Muscle of back (tissue), 11 donors: ENCODE results near the gene CSTA. TPM values are rescaled to one million over a fixed set of nuclear protein-coding genes. Genes with fewer than 3 reads are reported as not detected.

ENCODE experiments used
- DNase-seq, 3 donors: peaks; one replicate each; pipeline versions ENCODE4 v3.0.0 to v3.0.0-alpha.2; 2013
- polyA plus RNA-seq, 10 donors: library from polyadenylated mRNA; unstranded; fragments of 120-200 nt; gene quantifications; one replicate each; pipeline ENCODE4 v1.2.1, GENCODE V29; 2013; ENCODE audit not compliant: insufficient read length in 10 of 10

Gene CSTA
- polyA plus RNA-seq, 10 donors = 0.31 to 4.1 (median 0.73) TPM

DNA sequence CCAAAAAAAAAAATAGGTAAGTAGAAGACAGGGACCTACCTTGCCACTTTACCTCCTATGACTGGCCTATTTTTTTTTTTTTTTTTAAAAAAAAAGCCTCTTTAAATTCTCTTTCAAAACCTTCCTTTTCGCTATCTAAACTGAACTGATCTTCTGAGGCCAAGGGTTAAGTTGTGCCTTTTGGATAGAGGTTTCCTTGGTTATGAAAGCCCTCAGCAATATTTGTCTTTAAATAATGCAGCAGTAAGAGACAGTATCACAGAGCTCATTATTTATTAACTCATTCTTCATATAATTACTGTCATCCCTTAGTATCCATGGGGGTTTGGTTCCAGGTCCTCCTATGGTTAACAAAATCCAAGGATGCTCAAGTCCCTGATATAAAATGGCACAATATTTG is 49.0 kb downstream of the CSTA start:
- no peak for DNase-seq

DNA sequence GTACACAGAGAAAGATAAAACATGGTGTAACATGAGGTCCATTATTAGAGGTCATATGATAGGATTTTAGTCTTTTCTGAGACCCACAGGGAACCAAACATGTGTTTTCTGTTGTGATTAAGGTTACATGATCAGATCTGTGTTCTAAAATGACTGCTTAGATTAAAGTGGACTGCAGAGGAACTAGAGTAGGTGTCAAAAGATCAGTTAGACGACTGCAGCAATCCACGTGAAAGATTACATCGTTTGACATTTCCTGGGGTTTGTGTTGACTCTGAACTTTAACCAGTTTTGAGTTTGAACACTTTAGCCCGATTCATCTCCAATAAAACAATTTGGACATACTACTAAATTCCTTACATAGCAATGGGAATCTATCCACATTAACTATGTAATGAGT is 52.9 kb downstream of the CSTA start:
- DNase-seq = no peak

DNA sequence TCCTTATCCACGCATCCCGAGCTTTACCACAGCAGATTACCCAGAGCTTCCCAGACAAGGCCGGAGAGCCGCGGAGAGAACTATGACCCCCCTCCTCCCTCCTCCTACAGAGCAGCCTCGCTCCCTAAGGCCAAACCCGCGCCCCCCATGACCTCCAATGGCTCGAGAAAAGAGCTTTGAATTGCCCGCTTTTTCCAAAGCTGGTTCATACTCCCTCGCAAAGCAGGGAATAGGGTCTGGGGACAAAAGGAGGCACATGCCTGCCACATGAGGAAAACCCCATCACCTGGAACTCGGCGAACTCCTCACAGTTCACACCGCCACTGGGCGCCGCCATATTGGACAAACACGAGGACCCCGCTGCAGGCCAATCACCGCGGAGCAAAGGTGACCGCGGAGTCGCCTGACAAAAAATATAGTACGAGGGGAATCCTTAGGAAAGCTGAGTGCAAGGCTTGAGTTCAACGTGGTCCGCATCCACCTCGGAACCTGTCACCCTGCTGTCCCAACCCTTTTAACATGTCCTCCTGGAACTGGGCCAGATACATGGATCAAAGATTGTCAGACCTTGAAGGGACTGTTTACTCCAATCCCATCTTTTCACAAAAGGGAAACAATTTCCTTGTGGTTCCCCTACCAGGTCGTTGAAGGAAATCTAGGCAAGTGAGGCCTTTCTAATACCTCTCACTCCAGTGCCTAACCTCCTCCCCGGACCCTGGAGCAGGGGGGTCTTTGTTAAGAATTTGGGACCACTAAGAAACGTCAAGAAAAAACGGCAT is 58.0 kb downstream of the CSTA start, which contains the start of gene MIX23:
Gene MIX23 (minus strand): TSS at position 344 of the 779 bp plus-strand sequence. CDS start 7 bp downstream, at position 337.
- DNase-seq = peak; percentile 88 to 96 (median 91)

DNA sequence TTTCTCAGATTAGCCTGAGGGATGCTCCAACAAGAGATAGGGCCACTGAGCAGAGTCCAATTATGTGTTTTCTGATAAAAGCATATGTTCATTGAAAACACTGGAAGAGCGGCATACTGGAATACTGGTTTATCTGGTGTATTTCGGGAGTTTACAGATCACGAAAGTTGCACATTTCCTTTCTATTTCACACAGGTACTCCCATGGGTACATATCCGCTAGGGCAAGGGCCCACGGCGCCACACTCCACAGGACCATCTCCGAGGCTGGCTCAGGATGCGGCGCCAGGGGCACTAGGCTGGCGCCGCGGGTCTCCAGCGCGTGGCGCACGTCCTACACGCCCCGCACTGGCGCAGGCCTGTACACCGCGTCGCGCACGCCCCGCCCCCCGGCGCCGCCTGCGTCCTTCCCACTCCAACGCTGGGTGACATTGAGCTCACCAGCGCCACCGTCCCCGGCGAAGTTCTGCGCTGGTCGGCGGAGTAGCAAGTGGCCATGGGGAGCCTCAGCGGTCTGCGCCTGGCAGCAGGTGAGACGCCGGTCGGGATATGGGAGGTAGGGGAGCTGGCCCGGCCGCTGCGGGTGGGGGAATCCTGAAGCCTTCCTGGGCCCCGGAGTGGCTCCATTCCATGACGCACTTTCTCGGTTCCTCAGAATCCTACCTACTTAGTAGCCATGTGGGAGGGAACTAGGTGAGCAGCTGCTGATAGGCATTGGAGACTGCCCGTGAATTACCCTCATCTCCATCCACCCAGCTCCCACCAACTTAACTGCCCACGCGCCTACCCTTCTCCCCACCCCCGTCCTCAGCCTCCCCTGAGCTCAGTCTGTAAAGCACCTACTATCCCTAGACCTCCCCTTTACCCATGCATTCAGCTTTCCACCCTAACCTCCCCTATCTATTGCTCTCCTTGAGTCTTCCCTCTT is 59.0 kb downstream of the CSTA start, which contains the start of gene FAM162A:
Gene FAM162A (plus strand): TSS at position 412 of the 927 bp plus-strand sequence. CDS start 84 bp downstream, at position 496.
- DNase-seq = peak; percentile 93 to 98 (median 95)

DNA sequence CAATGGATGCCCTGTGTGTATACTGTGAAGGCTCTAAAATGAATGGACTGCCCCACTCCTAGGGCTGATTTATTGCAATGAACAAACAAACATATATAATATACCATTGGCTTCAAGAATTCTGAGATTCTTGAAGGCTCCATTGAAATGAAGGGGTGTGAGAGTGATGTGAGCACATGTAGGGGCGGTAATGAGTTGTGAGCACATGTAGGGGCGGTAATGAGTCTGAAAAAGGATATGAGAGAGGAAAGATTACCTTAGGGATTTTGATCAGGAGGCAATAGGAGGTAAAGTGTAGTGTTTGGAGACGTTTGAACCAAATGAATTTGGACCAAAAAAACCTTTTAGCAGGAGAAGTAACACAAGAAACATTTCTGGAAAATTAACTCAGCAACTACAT is 62.7 kb downstream of the CSTA start:
- DNase-seq = no peak

DNA sequence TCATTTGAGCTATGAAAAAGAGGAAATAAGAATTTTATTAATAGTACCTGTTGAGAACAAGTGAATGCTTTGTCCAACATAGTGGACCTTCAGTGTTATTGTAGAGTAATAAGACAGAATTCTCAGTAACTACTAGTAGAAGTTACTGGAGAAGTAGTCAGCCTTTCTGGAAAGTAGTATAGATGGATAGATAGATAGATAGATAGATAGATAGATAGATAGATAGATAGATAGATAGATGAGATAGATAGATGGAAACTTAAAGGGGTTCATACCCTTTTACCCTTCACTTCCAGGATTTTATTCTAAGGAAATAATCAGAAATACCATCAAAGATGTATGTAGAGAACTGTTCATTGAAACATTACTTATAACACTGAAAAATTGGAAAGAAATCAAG is 64.1 kb downstream of the CSTA start:
- DNase-seq = no peak

DNA sequence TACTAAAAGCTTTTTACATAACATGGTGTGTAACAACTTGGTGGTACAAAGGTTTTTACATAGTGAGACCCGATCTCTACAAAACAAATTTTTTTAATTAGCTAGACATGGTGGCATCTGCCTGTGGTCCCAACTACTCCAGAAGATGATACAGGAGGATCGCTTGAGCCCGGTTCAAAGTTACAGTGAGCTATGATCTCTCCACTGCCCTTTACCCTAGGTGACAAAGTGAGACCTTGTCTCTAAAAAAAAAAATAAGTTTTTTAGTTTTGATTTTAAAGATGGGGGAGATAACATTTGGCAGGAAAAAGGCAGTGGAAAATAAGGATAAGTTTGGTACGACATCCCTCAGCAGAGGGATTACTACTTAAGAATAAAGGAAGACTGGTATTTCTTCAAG is 64.8 kb downstream of the CSTA start:
- no peak for DNase-seq

DNA sequence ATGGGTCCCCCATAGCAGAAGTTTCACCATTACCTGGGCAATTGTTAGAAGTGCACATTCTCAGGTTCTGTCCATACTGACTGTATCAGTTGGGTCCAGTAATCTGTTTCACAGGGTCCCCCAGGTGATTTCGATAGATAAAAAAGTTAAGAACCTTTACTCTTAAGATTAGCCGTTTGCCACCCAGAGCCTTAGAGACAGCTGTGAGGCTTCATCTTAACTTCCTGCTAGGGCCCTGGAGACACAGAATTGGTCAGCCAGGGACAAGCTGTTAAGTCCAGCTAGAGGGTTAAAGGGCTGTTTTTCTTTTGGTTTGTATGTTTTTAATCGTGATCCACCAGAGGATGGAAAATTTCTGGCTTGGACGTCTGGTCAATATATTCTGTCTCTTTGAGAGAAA is 65.6 kb downstream of the CSTA start:
- no peak for DNase-seq

Other genes starting within 250 kb of the CSTA start
- gene CASR, start 141.6 kb upstream of the CSTA start, polyA plus RNA-seq = under 1 TPM in 4 of 10 donors, not detected in 6; 0.03 to 0.05 (median 0.03) TPM
- 10 to 100 TPM; 24.4 to 39.2 (median 32.5) TPM for gene MIX23, start 58.0 kb downstream of the CSTA start, polyA plus RNA-seq
- gene FAM162A, start 58.9 kb downstream of the CSTA start, polyA plus RNA-seq = 10 to 100 TPM; 31.1 to 45.3 (median 36.7) TPM
- 1 to 10 TPM; 4.5 to 6.5 (median 5.6) TPM for gene WDR5B, start 90.8 kb downstream of the CSTA start, polyA plus RNA-seq
- gene KPNA1, start 189.7 kb downstream of the CSTA start, polyA plus RNA-seq = 10 to 100 TPM; 33.9 to 60.5 (median 41.8) TPM
- 10 to 100 TPM in 9 of 10 donors, 1 to 10 TPM in 1; 8.9 to 19.2 (median 15.1) TPM for gene PARP9, start 239.1 kb downstream of the CSTA start, polyA plus RNA-seq
- 10 to 100 TPM in 2 of 10 donors, 1 to 10 TPM in 8; 6.0 to 10.7 (median 8.4) TPM for gene DTX3L, start 239.1 kb downstream of the CSTA start, polyA plus RNA-seq